DOHH2 (cell line): Measurements from ENCODE around the gene TRMT2A.

Experiments used
- CTCF ChIP-seq: fragments of 200-600 bp; sonication (generic); IDR thresholded peaks from one replicate; pipeline ENCODE4 v1.5.1; 2014; ENCODE audit warnings: antibody characterized with exemption, mild to moderate bottlenecking, low read depth, low read length; ENCODE audit not compliant: poor library complexity, severe bottlenecking
- EZH2phosphoT487 ChIP-seq: fragments of 200-600 bp; sonication (generic); IDR thresholded peaks from 2 replicates; pipeline ENCODE4 v1.6.1; 2017; ENCODE audit warnings: borderline replicate concordance, mild to moderate bottlenecking, antibody characterized with exemption, low read length, moderate library complexity, mixed read lengths

- no peak for TF ChIP-seq CTCF
- no peak for TF ChIP-seq EZH2phosphoT487
Observed at GRCh38 chr22:20149257-20150250, 32.5 kb upstream of the TRMT2A start.
